IMR-90 (cell line): ENCODE results near the gene MEIS2. TPM values are rescaled to one million over a fixed set of nuclear protein-coding genes. Genes with fewer than 3 reads are reported as not detected.

Source experiments
- ATAC-seq: fragments of 200-7000 bp; cut with Tn5 transposase; 2 replicates; pipeline ENCODE4 v1.9.1; 2020; ENCODE audit warnings: low read depth, mild to moderate bottlenecking, moderate library complexity
- BruUV-seq: library from RNA; stranded (reverse); fragments of 400-500 nt; replicated peaks from 2 replicates; lab custom pipeline; 2021; lab: Mats Ljungman, UMichigan
- CTCF ChIA-PET: fragments of 300-600 bp; formaldehyde crosslinking; extraction: SDS; loops from one replicate; lab custom pipeline; 2021; ENCODE audit warnings: antibody characterized with exemption; lab: Yijun Ruan, JAX
- POLR2A ChIA-PET: fragments of 300-600 bp; sonication (Branson Sonifier 250); formaldehyde crosslinking; loops from one replicate; lab custom pipeline; 2022; ENCODE audit warnings: antibody characterized with exemption; ENCODE audit not compliant: unreplicated experiment; lab: Charles Lee
- DNase-seq: peaks from one replicate; pipeline ENCODE4 v3.0.0; 2013
- H2AFZ ChIP-seq: replicated peaks from 2 replicates; pipeline ENCODE3; 2013; ENCODE audit warnings: low read length, mild to moderate bottlenecking; ENCODE audit not compliant: poor library complexity
- H2AK5ac ChIP-seq: 2 replicates; pipeline ENCODE4 v1.6.1; 2013; ENCODE audit warnings: low read depth, low read length, inconsistent platforms
- H2AK9ac ChIP-seq: replicated peaks from 2 replicates; pipeline ENCODE3; 2013; ENCODE audit warnings: mild to moderate bottlenecking, low read depth, low read length, moderate library complexity; ENCODE audit not compliant: poor library complexity
- H2BK120ac ChIP-seq: 2 replicates; pipeline ENCODE4 v1.6.1; 2013; ENCODE audit warnings: low read depth, low read length, inconsistent platforms
- H2BK15ac ChIP-seq: 3 replicates; pipeline ENCODE4 v1.6.1; 2013; ENCODE audit warnings: low read depth, low read length, inconsistent platforms
- H2BK20ac ChIP-seq: 2 replicates; pipeline ENCODE4 v1.6.1; 2013; ENCODE audit warnings: low read depth, mild to moderate bottlenecking, inconsistent platforms, low read length, moderate library complexity
- H2BK5ac ChIP-seq: 2 replicates; pipeline ENCODE4 v1.6.1; 2013; ENCODE audit warnings: mild to moderate bottlenecking, low read depth, low read length, inconsistent platforms; ENCODE audit not compliant: poor library complexity, severe bottlenecking
- H3K14ac ChIP-seq: replicated peaks from 2 replicates; pipeline ENCODE4 v1.6.1; 2013; ENCODE audit warnings: low read depth, low read length, inconsistent platforms
- H3K18ac ChIP-seq: 2 replicates; pipeline ENCODE4 v1.6.1; 2013; ENCODE audit warnings: low read depth, low read length, control low read depth
- H3K23ac ChIP-seq: 2 replicates; pipeline ENCODE4 v1.6.1; 2013; ENCODE audit warnings: low read depth, low read length, inconsistent platforms
- H3K27ac ChIP-seq: 2 replicates; pipeline ENCODE4 v1.5.1; 2013; ENCODE audit warnings: mild to moderate bottlenecking, control low read depth, low read length; ENCODE audit not compliant: insufficient read depth
- H3K27me3 ChIP-seq: 2 replicates; pipeline ENCODE4 v1.6.1; 2013; ENCODE audit warnings: low read length; ENCODE audit not compliant: control insufficient read depth, insufficient read depth
- H3K36me3 ChIP-seq: 2 replicates; pipeline ENCODE4 v1.6.1; 2013; ENCODE audit warnings: low read length, mixed read lengths; ENCODE audit not compliant: control insufficient read depth, insufficient read depth
- H3K4ac ChIP-seq: 2 replicates; pipeline ENCODE4 v1.6.1; 2013; ENCODE audit warnings: low read depth, low read length, inconsistent platforms
- H3K4me1 ChIP-seq: 2 replicates; pipeline ENCODE4 v1.6.1; 2013; ENCODE audit warnings: low read length, mixed read lengths; ENCODE audit not compliant: control insufficient read depth, insufficient read depth
- H3K4me2 ChIP-seq: 2 replicates; pipeline ENCODE4 v1.6.1; 2013; ENCODE audit warnings: low read depth, mild to moderate bottlenecking, control low read depth, low read length, moderate library complexity
- H3K4me3 ChIP-seq: 2 replicates; pipeline ENCODE4 v1.5.1; 2013; ENCODE audit warnings: low read depth, mild to moderate bottlenecking, control low read depth, low read length, moderate library complexity; ENCODE audit not compliant: insufficient read depth
- H3K56ac ChIP-seq: 2 replicates; pipeline ENCODE4 v1.6.1; 2013; ENCODE audit warnings: low read length, inconsistent platforms; ENCODE audit not compliant: insufficient read depth; ENCODE audit errors: extremely low read depth
- H3K79me1 ChIP-seq, 2 experiments: 2 replicates each; pipeline ENCODE4 v1.6.1; 2013; ENCODE audit warnings: low read length in 2 of 2, inconsistent platforms in 1 of 2, low read depth in 1 of 2
- H3K9ac ChIP-seq: 2 replicates; pipeline ENCODE4 v1.6.1; 2013; ENCODE audit warnings: low read depth, low read length, control low read depth
- H3K9me1 ChIP-seq: 2 replicates; pipeline ENCODE4 v1.6.1; 2013; ENCODE audit warnings: low read length, inconsistent platforms; ENCODE audit not compliant: insufficient read depth
- H3K9me3 ChIP-seq: 2 replicates; pipeline ENCODE4 v1.6.1; 2013; ENCODE audit warnings: low read length; ENCODE audit not compliant: control insufficient read depth, insufficient read depth
- H4K20me1 ChIP-seq: 2 replicates; pipeline ENCODE4 v1.6.1; 2013; ENCODE audit warnings: low read length, inconsistent platforms; ENCODE audit not compliant: insufficient read depth
- H4K5ac ChIP-seq: 2 replicates; pipeline ENCODE4 v1.6.1; 2013; ENCODE audit warnings: mild to moderate bottlenecking, low read depth, low read length, control low read depth
- H4K8ac ChIP-seq, 2 experiments: 2 replicates each; pipeline ENCODE4 v1.6.1; 2013; ENCODE audit warnings: low read depth in 2 of 2, low read length in 2 of 2, control low read depth in 1 of 2, inconsistent platforms in 1 of 2
- H4K91ac ChIP-seq: 2 replicates; pipeline ENCODE4 v1.6.1; 2013; ENCODE audit warnings: low read depth, low read length, inconsistent platforms; ENCODE audit not compliant: insufficient read depth
- CEBPB ChIP-seq: IDR thresholded peaks from 2 replicates; pipeline ENCODE4 v1.6.1; 2012; ENCODE audit warnings: low read depth, low read length, improper control_type of control experiment
- RAD21 ChIP-seq: IDR thresholded peaks from 2 replicates; pipeline ENCODE4 v1.6.1; 2012; ENCODE audit warnings: low read length, improper control_type of control experiment
- WGBS, 2 experiments: methylation state at CpG; one replicate each; pipeline versions ENCODE4 v1.1.5 to v1.1.7; 2013; ENCODE audit warnings: missing lambda C conversion rate in 2 of 2; ENCODE audit not compliant: insufficient read length in 1 of 2; ENCODE audit errors: extremely low coverage in 2 of 2; 5-methylcytosine and 5-hydroxymethylcytosine counted together
- dilution Hi-C: fragments of 300-500 bp; cut with HindIII; formaldehyde crosslinking; loops from one replicate; pipeline ENCODE4 v1.14.3; 2018; ENCODE audit warnings: low sequenced_read_pairs; ENCODE audit not compliant: unreplicated experiment
- in situ Hi-C: fragments of 300-500 bp; cut with MboI; formaldehyde crosslinking; loops from 3 replicates; pipeline ENCODE4 v1.14.3; 2019; ENCODE audit warnings: low sequenced_read_pairs, inconsistent platforms, mixed read lengths
- intact Hi-C: fragments of 100-400 bp; cut with micrococcal nuclease; formaldehyde crosslinking; loops from 2 replicates; pipeline ENCODE4 v1.10.0; 2022
- polyA plus RNA-seq, 3 experiments: library from polyadenylated mRNA; depleted of rRNA; stranded (reverse); fragments of >200 nt; gene quantifications; 2 replicates each; pipeline ENCODE4 v1.2.3, GENCODE V29; 2012; ENCODE audit warnings: low replicate concordance in 1 of 3
- total RNA-seq: library from RNA; depleted of rRNA; stranded (reverse); fragments of >200 nt; gene quantifications from 2 replicates; pipeline ENCODE4 v1.2.3, GENCODE V29; 2012

MEIS2 gene
- total and polyA plus RNA-seq, 2 of the 4 experiments (the other 2 are of a cell fraction) = 70.1 to 71.3 TPM

GRCh38 chr15:37140531-37141058, 40.2 kb upstream of the MEIS2 start:
- no peaks in the 10 kb centered on the region for H3K4me1 ChIP-seq
- H2AK9ac ChIP-seq = no peak overlapping the region
- POLR2A ChIA-PET = no interaction called here
- H3K9ac ChIP-seq = no peak overlapping the region
- H3K23ac ChIP-seq = no peak overlapping the region
- BruUV-seq = no TSS peak
- no peak overlapping the region for H3K14ac ChIP-seq
- no peaks in the 10 kb centered on the region for H3K79me1 ChIP-seq
- no peak overlapping the region for H3K18ac ChIP-seq
- no peak overlapping the region for H3K27ac ChIP-seq
- H3K56ac ChIP-seq = no peak overlapping the region
- no CpG with 5 or more reads among the region's 3 CpGs for WGBS, 2 experiments
- no peak for ATAC-seq
- peak; percentile 30 for DNase-seq
- H2BK120ac ChIP-seq = no peak overlapping the region
- TF ChIP-seq RAD21 (no peak), CEBPB (peak; percentile 81)
- no peak overlapping the region for H3K4me3 ChIP-seq
- dilution Hi-C loops = no loop called here
- H3K4me2 ChIP-seq = no peak overlapping the region
- H2AK5ac ChIP-seq = no peak overlapping the region
- H3K9me1 ChIP-seq = no peaks in the 10 kb centered on the region
- H3K36me3 ChIP-seq = no peaks in the 10 kb centered on the region
- in situ Hi-C loops = loop anchor here (25.0 kb wide), 3 partner anchors 628 to 1853 kb away; no protein-coding TSS in a partner anchor
- intact Hi-C loops = no loop called here
- H2BK5ac ChIP-seq = no peak overlapping the region
- no peak overlapping the region for H3K4ac ChIP-seq
- CTCF ChIA-PET = no interaction called here
- H3K27me3 ChIP-seq = no peaks in the 10 kb centered on the region; the same call in 1 of the 2 replicates
- no peak overlapping the region for H4K91ac ChIP-seq
- H4K8ac ChIP-seq = no peak overlapping the region
- no peak overlapping the region for H2BK20ac ChIP-seq
- no peaks in the 10 kb centered on the region for H4K20me1 ChIP-seq
- H2AFZ ChIP-seq = no peak overlapping the region
- H4K5ac ChIP-seq = no peak overlapping the region
- H3K9me3 ChIP-seq = no peaks in the 10 kb centered on the region
- H2BK15ac ChIP-seq = no peak overlapping the region
